Islet of Langerhans (tissue), 1 donor: ENCODE measurements around the gene TSN.
"Not testable (repeated sequence)": the region's sequence is repeated elsewhere in the genome, so short reads cannot be mapped to it uniquely, and the experiment has no call there.

Experiments used
- FAIRE-seq: peaks from one replicate; lab custom pipeline; 2011; peaks lifted over from hg19 to GRCh38; lab: Jason Lieb, UNC

The TSN gene

DNA sequence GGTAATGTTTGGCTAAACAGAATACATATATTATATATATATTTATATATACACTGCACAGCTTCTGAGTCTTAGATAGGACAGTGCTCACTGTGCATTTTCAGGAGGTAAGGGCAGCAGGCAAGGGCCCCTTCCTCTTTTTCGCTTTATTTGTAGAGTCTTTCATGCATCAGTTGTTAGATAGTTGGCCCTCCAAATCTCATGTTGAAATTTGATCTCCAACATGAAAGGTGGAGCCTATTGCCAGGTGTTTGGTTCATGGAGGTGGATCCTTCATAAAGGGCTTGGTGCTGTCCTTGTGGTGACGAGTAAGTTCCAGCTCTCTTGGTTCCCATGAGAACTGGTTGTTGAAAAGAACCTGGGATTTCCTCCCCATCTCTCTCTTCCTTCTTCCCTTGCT is 48.1 kb downstream of the TSN start:
- no peak for FAIRE-seq

GRCh38 chr2:121804340-121804739 is 48.9 kb downstream of the TSN start:
- FAIRE-seq = no peak

DNA sequence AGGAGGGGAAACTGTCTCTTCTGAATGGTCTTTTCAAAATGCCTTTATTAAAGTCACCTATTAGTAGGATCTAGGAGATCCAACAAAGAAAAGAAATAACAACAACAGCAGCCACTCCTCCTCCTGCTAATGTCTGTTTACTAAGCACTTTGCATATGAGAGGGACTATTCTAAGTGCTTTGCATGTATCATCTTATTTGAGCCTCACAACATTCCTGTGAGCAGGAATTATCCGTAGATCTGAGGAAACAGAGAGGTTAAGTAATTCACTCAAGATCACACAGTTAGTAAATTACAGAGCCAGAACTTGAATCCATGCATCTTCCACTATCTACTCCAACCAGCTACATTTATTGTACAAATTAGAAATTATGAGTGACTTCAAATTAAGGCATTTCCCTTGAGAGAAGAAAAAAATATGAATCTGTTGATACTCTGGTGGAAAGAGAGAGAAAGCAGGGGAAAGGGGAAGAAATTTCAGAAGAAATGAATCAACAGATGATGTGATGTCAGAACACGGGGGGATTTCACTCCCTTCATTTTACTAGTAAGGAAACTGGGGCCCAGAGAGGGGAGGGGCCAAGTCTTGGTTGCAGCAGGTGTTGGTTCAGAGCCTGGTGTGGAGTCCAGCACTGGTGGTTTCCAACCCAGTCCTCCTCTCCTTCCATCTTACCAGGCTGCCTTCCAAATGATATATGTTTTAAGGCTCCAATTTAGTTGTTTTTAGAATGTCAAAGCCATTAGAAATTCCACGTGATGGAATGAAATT is 49.7 kb downstream of the TSN start:
- FAIRE-seq = no peak

DNA sequence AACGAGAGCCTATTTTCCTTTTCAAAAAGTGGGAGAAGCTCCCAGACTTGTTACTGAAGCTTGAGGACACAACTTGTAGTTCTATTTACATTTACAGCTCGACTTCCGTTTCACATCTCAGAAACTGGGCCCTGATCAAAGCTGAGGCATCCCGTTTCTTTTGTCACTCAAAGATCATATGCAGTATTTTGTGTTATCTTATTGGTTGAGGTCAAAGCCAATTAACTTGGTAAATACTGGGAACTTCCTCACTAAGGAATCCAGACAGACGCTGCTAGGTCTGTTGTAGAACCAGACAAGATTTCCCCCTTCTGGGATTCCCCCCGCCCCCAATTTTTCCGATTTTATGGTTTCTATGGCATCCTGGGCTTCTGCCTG is 50.3 kb downstream of the TSN start:
- FAIRE-seq = no peak

GRCh38 chr2:121807771-121808170 is 52.3 kb downstream of the TSN start:
- FAIRE-seq = not testable (repeated sequence)

DNA sequence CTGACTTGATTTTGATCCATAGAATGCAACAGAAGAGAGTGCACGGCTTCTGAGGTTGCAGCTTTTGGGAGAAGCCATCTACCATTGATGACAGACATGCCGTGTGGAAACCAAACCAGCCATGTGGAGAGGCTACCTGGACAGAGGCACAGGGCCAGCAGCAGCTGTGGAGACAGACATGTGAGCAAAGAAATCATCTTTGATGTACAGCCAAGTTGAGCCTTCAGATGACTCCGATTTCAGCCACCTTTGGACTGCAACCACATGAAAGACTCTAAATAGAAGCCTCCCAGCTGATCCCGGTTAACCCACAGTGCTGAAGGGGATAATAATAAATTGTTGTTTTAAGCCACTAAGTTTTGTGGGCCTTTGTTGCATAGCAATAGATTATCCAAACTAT is 54.2 kb downstream of the TSN start:
- FAIRE-seq = no peak

- peak; percentile 88 for FAIRE-seq
Measured at GRCh38 chr2:121810959-121811853, 55.8 kb downstream of the TSN start.

DNA sequence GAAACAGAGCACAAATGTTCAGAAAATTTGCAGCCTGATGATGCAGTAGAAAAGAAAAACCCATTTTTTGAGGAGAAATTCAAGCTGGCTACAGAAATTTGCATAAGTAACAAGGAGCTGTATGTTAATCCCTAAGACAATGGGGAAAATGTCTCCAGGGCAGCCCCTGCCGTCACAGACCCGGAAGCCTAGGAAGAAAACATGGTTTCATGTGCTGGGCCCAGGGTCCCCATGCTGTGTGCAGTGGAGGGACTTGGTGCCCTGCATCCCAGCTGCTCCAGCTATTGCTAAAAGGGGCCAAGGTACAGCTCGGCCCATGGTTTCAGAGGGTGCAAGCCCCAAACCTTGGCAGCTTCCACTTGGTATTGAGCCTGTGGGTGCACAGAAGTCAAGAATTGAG is 57.6 kb downstream of the TSN start:
- not testable (repeated sequence) for FAIRE-seq

DNA sequence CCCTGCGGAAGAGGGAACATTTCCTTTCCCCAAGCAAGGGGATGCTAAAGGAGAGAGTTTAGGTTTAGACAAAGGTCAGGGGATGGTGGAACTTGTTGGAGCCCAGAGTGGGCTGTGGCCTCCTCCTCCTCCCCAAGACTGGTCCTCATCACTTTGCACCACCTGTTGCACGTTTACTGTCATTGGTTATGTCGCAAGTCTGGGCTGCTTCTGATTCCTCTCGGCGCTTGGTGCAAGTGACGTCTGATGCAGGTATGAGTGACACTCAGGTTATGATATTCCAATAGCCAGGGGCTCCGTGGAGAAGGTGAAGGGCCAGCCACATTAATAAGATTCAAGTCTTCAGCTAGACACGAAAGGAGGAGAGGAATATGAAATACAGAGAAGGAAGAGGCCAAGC is 59.8 kb downstream of the TSN start:
- FAIRE-seq = no peak

- no peak for FAIRE-seq
Measured at GRCh38 chr2:121816797-121817196, 61.3 kb downstream of the TSN start.

- not testable (repeated sequence) for FAIRE-seq
Measured at GRCh38 chr2:121817304-121817703, 61.9 kb downstream of the TSN start.
